ENCODE measurements around the gene ABCB6. TPM values are rescaled to one million over a fixed set of nuclear protein-coding genes. Genes with fewer than 3 reads are reported as not detected.

The ABCB6 gene
- total RNA-seq, 1 donor from 2014 or later, result 23.8 TPM

GRCh38 chr2:219199470-219200211, 19.1 kb downstream of the ABCB6 start:
- Histone ChIP-seq H3K4me3 (no peak overlapping the region), H3K27ac (no peak overlapping the region), H3K36me3 (no peaks in the 10 kb centered on the region), H3K4me1 (no peaks in the 10 kb centered on the region), H3K9me3 (no peaks in the 10 kb centered on the region), H3K27me3 (no peaks in the 10 kb centered on the region)
- intact Hi-C loops (cut with DNase I), result no loop called here
- TF ChIP-seq CTCF (IDR thresholded peaks at IDR 0.05), result no peak
- TF ChIP-seq POLR2A (IDR thresholded peaks at IDR 0.05), result no peak
- DNase-seq (ENCODE audit: extremely low spot score in 2 of 2), result no peak

- DNase-seq (ENCODE audit: extremely low spot score in 2 of 2), result peak in 1 of 2 donors; percentile 77
- Histone ChIP-seq H3K27me3 (no peaks in the 10 kb centered on the region), H3K4me3 (no peak overlapping the region), H3K9me3 (no peaks in the 10 kb centered on the region), H3K36me3 (no peaks in the 10 kb centered on the region), H3K27ac (no peak overlapping the region), H3K4me1 (no peaks in the 10 kb centered on the region)
- no peak for TF ChIP-seq POLR2A (IDR thresholded peaks at IDR 0.05)
- TF ChIP-seq POLR2AphosphoS5 (IDR thresholded peaks at IDR 0.05; ENCODE audit: insufficient read depth in 1 of 2, low read depth in 1 of 2), result no peak
- no peak for TF ChIP-seq CTCF (IDR thresholded peaks at IDR 0.05)
- intact Hi-C loops (cut with DNase I), result no loop called here
These were observed 19.8 kb downstream of the ABCB6 start for GRCh38 chr2:219198974-219199373.

- intact Hi-C loops (cut with DNase I), result no loop called here
- Histone ChIP-seq H3K36me3 (no peaks in the 10 kb centered on the region), H3K9me3 (no peaks in the 10 kb centered on the region), H3K4me3 (no peak overlapping the region), H3K27ac (no peak overlapping the region), H3K27me3 (no peaks in the 10 kb centered on the region), H3K4me1 (no peaks in the 10 kb centered on the region)
- no peak for DNase-seq (ENCODE audit: extremely low spot score in 2 of 2)
- TF ChIP-seq POLR2AphosphoS5 (IDR thresholded peaks at IDR 0.05; ENCODE audit: insufficient read depth in 1 of 2, low read depth in 1 of 2), result no peak
- TF ChIP-seq CTCF (IDR thresholded peaks at IDR 0.05), result no peak
- TF ChIP-seq POLR2A (IDR thresholded peaks at IDR 0.05), result no peak
These were observed 21.4 kb downstream of the ABCB6 start for GRCh38 chr2:219197388-219197787.

- Histone ChIP-seq H3K27ac (no peak overlapping the region), H3K4me1 (peaks cover 8% of the 10 kb centered on the region), H3K27me3 (no peaks in the 10 kb centered on the region), H3K36me3 (peaks cover 0 to 22% of the 10 kb centered on the region in 2 donors), H3K4me3 (no peak overlapping the region), H3K9me3 (no peaks in the 10 kb centered on the region)
- intact Hi-C loops (cut with DNase I), result no loop called here
- TF ChIP-seq POLR2A (IDR thresholded peaks at IDR 0.05) (no peak), POLR2AphosphoS5 (IDR thresholded peaks at IDR 0.05; ENCODE audit: insufficient read depth in 1 of 2, low read depth in 1 of 2) (no peak), CTCF (IDR thresholded peaks at IDR 0.05) (no peak)
- DNase-seq (ENCODE audit: extremely low spot score in 2 of 2), result peak in 1 of 2 donors; percentile 22
These were observed 31.9 kb downstream of the ABCB6 start for GRCh38 chr2:219186754-219187456.

GRCh38 chr2:219184121-219184520, 34.6 kb downstream of the ABCB6 start:
- Histone ChIP-seq H3K27me3 (no peaks in the 10 kb centered on the region), H3K36me3 (peaks cover 0 to 46% of the 10 kb centered on the region in 2 donors), H3K4me3 (no peak overlapping the region), H3K4me1 (peaks cover 18% of the 10 kb centered on the region), H3K9me3 (no peaks in the 10 kb centered on the region), H3K27ac (no peak overlapping the region)
- TF ChIP-seq POLR2A (IDR thresholded peaks at IDR 0.05) (no peak), CTCF (IDR thresholded peaks at IDR 0.05) (no peak), POLR2AphosphoS5 (IDR thresholded peaks at IDR 0.05; ENCODE audit: insufficient read depth in 1 of 2, low read depth in 1 of 2) (no peak)
- intact Hi-C loops (cut with DNase I), result no loop called here
- peak in 1 of 2 donors; percentile 22 for DNase-seq (ENCODE audit: extremely low spot score in 2 of 2)

Measured in vagina (tissue), 2 donors.